HepG2 (cell line): ENCODE data around the gene FZD7. TPM values are rescaled to one million over a fixed set of nuclear protein-coding genes. Genes with fewer than 3 reads are reported as not detected.

Experiments
- ATAC-seq: fragments of 200-7000 bp; cut with Tn5 transposase; 3 replicates; pipeline ENCODE4 v1.9.1; 2020; ENCODE audit warnings: mild to moderate bottlenecking, moderate library complexity
- BruUV-seq: library from RNA; stranded (reverse); fragments of 400-500 nt; replicated peaks from 2 replicates; lab custom pipeline; 2021; lab: Mats Ljungman, UMichigan
- CTCF ChIA-PET: fragments of 300-600 bp; formaldehyde crosslinking; extraction: SDS; loops from one replicate; lab custom pipeline; 2021; ENCODE audit warnings: low total read pairs, inconsistent platforms, low intra/inter-chr PET ratio; lab: Yijun Ruan, JAX
- POLR2A ChIA-PET: fragments of 350-600 bp; sonication (Branson Sonifier 250); formaldehyde crosslinking; loops from one replicate; lab custom pipeline; 2020; ENCODE audit warnings: antibody characterized with exemption, inconsistent platforms; lab: Yijun Ruan, JAX
- DNase-seq: peaks from one replicate; pipeline ENCODE4 v3.0.0-alpha.2; 2015; ENCODE audit warnings: low spot score
- FAIRE-seq: peaks from 3 replicates; lab custom pipeline; 2011; peaks lifted over from hg19 to GRCh38; lab: Jason Lieb, UNC
- H2AFZ ChIP-seq: one replicate; pipeline ENCODE4 v1.6.1; 2011; ENCODE audit warnings: low read length, inconsistent platforms
- H3K27ac ChIP-seq: fragments of 300-600 bp; 3 replicates; pipeline ENCODE4 v1.8.0; 2011; ENCODE audit warnings: mixed run types, mild to moderate bottlenecking, mixed read lengths, low read length, inconsistent platforms; ENCODE audit not compliant: insufficient read depth; ENCODE audit errors: extremely low read length
- H3K27me3 ChIP-seq, 2 experiments: fragments of 200-600 bp in 1 of 2; 2 replicates in 1 of 2; 3 replicates in 1 of 2; pipeline versions ENCODE4 v1.6.0 to v1.8.0; 2011; ENCODE audit warnings: low read length in 2 of 2, mild to moderate bottlenecking in 2 of 2, moderate library complexity in 2 of 2, inconsistent platforms in 1 of 2; ENCODE audit not compliant: insufficient read depth in 2 of 2, control insufficient read depth in 1 of 2
- H3K36me3 ChIP-seq, 2 experiments: fragments of 200-600 bp in 1 of 2; replicated peaks in 1 of 2; 2 replicates in 1 of 2; 3 replicates in 1 of 2; pipeline versions ENCODE4 v1.5.1 to v1.8.0; 2011; ENCODE audit warnings: low read length in 2 of 2, inconsistent platforms in 1 of 2; ENCODE audit not compliant: insufficient read depth in 2 of 2, control insufficient read depth in 1 of 2
- H3K4me1 ChIP-seq: 2 replicates; pipeline ENCODE4 v1.5.1; 2012; ENCODE audit warnings: low read length, inconsistent platforms; ENCODE audit not compliant: insufficient read depth
- H3K4me2 ChIP-seq: 2 replicates; pipeline ENCODE4 v1.6.0; 2011; ENCODE audit warnings: low read depth, low read length, inconsistent platforms
- H3K4me3 ChIP-seq, 3 experiments: fragments of 200-600 bp in 1 of 3; sonication (generic), shearing (Covaris generic) in 1 of 3; replicated peaks in 1 of 3; 2 replicates each; pipeline ENCODE4 v1.5.1; 2011 to 2016; ENCODE audit warnings: low read length in 3 of 3, inconsistent platforms in 2 of 3, low read depth in 2 of 3, mild to moderate bottlenecking in 2 of 3, control low read depth in 1 of 3, mixed read lengths in 1 of 3; ENCODE audit not compliant: insufficient read depth in 1 of 3
- H3K79me2 ChIP-seq: one replicate; pipeline ENCODE4 v1.6.1; 2011; ENCODE audit warnings: low read length, inconsistent platforms; ENCODE audit not compliant: insufficient read depth
- H3K9ac ChIP-seq: 2 replicates; pipeline ENCODE4 v1.6.0; 2011; ENCODE audit warnings: mild to moderate bottlenecking, low read depth, low read length, inconsistent platforms; ENCODE audit not compliant: insufficient read depth
- H3K9me3 ChIP-seq: 2 replicates; pipeline ENCODE4 v1.5.1; 2012; ENCODE audit warnings: mild to moderate bottlenecking, low read length
- H4K20me1 ChIP-seq: 2 replicates; pipeline ENCODE4 v1.6.0; 2011; ENCODE audit warnings: inconsistent platforms, mild to moderate bottlenecking, low read length, moderate library complexity; ENCODE audit not compliant: insufficient read depth
- ATF1 ChIP-seq: IDR thresholded peaks from 2 replicates; pipeline ENCODE4 v1.6.1; 2016; ENCODE audit warnings: mild to moderate bottlenecking, control low read depth
- CBX2 ChIP-seq, 2 experiments: fragments of 200-600 bp in 1 of 2; sonication (generic); formaldehyde crosslinking in 1 of 2; IDR thresholded peaks; 2 replicates each; pipeline versions ENCODE4 v1.7.0 to v1.8.1; 2018 to 2022; ENCODE audit warnings: low read depth in 2 of 2, low read length in 1 of 2, mild to moderate bottlenecking in 1 of 2, missing genetic modification reagents in 1 of 2
- CHD2 ChIP-seq: IDR thresholded peaks from 2 replicates; pipeline ENCODE4 v1.6.1; 2011; ENCODE audit warnings: low read depth, low read length, improper control_type of control experiment
- DRAP1 ChIP-seq: IDR thresholded peaks from 2 replicates; pipeline ENCODE4 v1.6.1; 2016; ENCODE audit warnings: missing genetic modification reagents, missing compliant biosample characterization
- HIC2 ChIP-seq: sonication (generic); formaldehyde crosslinking; IDR thresholded peaks from 2 replicates; pipeline ENCODE4 v1.9.0; 2022; ENCODE audit warnings: low read depth, missing genetic modification reagents
- NFE2L2 ChIP-seq: fragments of 150-350 bp; IDR thresholded peaks from 2 replicates; pipeline ENCODE4 v1.6.1; 2014; ENCODE audit warnings: low read length
- NR2F6 ChIP-seq, 2 experiments: IDR thresholded peaks; 2 replicates each; pipeline ENCODE4 v1.6.1; 2016; ENCODE audit warnings: antibody characterized with exemption in 1 of 2, mild to moderate bottlenecking in 1 of 2
- SIX4 ChIP-seq: sonication (generic); formaldehyde crosslinking; IDR thresholded peaks from 2 replicates; pipeline ENCODE4 v1.4.0; 2020; ENCODE audit warnings: missing genetic modification reagents
- SMARCE1 ChIP-seq: fragments of 450-650 bp; IDR thresholded peaks from 2 replicates; pipeline ENCODE4 v1.6.1; 2017; ENCODE audit warnings: borderline replicate concordance
- SMC3 ChIP-seq: IDR thresholded peaks from 2 replicates; pipeline ENCODE4 v1.6.1; 2011; ENCODE audit warnings: low read length, improper control_type of control experiment
- SP2 ChIP-seq: sonication (generic); formaldehyde crosslinking; IDR thresholded peaks from 2 replicates; pipeline ENCODE4 v1.5.1; 2020; ENCODE audit warnings: mild to moderate bottlenecking, missing genetic modification reagents
- ZMYM4 ChIP-seq: sonication (generic); formaldehyde crosslinking; IDR thresholded peaks from 2 replicates; pipeline ENCODE4 v1.8.1; 2023; ENCODE audit warnings: mild to moderate bottlenecking, missing genetic modification reagents
- ZNF230 ChIP-seq: sonication (generic); formaldehyde crosslinking; IDR thresholded peaks from 2 replicates; pipeline ENCODE4 v1.4.0; 2020; ENCODE audit warnings: mild to moderate bottlenecking, missing genetic modification reagents
- ZNF563 ChIP-seq: sonication (generic); formaldehyde crosslinking; IDR thresholded peaks from 2 replicates; pipeline ENCODE4 v1.8.0; 2022; ENCODE audit warnings: mild to moderate bottlenecking, moderate library complexity, missing genetic modification reagents
- ZNF576 ChIP-seq: sonication (generic); formaldehyde crosslinking; IDR thresholded peaks from 2 replicates; pipeline ENCODE4 v1.4.0; 2020; ENCODE audit warnings: mild to moderate bottlenecking, missing genetic modification reagents
- WGBS: methylation state at CpG from one replicate; pipeline ENCODE4 v1.1.6; 2017; ENCODE audit warnings: low lambda C conversion rate; 5-methylcytosine and 5-hydroxymethylcytosine counted together
- in situ Hi-C: cut with HindIII; loops from 2 replicates; pipeline ENCODE4 v1.10.0; 2017; ENCODE audit warnings: low pct_unique_long_range_greater_than_20kb; ENCODE audit not compliant: extremely low pct_ligation_motif_present
- intact Hi-C: fragments of 100-400 bp; cut with micrococcal nuclease; formaldehyde crosslinking; loops from one replicate; pipeline ENCODE4 v1.10.0; 2022; ENCODE audit not compliant: unreplicated experiment
- polyA plus RNA-seq, 8 experiments: library from polyadenylated mRNA; depleted of rRNA in 3 of 8; stranded (reverse) in 7 of 8; unstranded in 1 of 8; fragments of >200 nt; fragmentation: Illumina TruSeq in 4 of 8; extraction: Trizol in 4 of 8; gene quantifications; 2 replicates each; pipeline versions ENCODE4 v1.2.1 to v1.2.3, GENCODE V29; 2011 to 2016; ENCODE audit warnings: low read depth in 4 of 8, missing spikeins in 1 of 8, mixed read lengths in 1 of 8; ENCODE audit not compliant: insufficient read depth in 1 of 8
- total RNA-seq, 5 experiments: library from RNA; depleted of rRNA; stranded (reverse); fragments of >200 nt; fragmentation: Illumina TruSeq; extraction: Trizol; gene quantifications; 2 replicates each; pipeline ENCODE4 v1.2.3, GENCODE V29; 2016; ENCODE audit warnings: low read depth in 1 of 5
- TF ChIP-seq, protein P1 (sequence below): IDR thresholded peaks from 2 replicates; pipeline ENCODE4 v1.6.1; 2016; ENCODE audit warnings: mild to moderate bottlenecking, missing biosample characterization, missing genetic modification reagents
- TF ChIP-seq, protein P2 (sequence below): sonication (generic); formaldehyde crosslinking; IDR thresholded peaks from 2 replicates; pipeline ENCODE4 v1.4.0; 2020; ENCODE audit warnings: missing genetic modification reagents

FZD7 gene
- total and polyA plus RNA-seq, 2 of the 13 experiments (the other 11 are each of a cell fraction or from before 2014, with no cell fraction given): 0.13 to 0.38 TPM

DNA sequence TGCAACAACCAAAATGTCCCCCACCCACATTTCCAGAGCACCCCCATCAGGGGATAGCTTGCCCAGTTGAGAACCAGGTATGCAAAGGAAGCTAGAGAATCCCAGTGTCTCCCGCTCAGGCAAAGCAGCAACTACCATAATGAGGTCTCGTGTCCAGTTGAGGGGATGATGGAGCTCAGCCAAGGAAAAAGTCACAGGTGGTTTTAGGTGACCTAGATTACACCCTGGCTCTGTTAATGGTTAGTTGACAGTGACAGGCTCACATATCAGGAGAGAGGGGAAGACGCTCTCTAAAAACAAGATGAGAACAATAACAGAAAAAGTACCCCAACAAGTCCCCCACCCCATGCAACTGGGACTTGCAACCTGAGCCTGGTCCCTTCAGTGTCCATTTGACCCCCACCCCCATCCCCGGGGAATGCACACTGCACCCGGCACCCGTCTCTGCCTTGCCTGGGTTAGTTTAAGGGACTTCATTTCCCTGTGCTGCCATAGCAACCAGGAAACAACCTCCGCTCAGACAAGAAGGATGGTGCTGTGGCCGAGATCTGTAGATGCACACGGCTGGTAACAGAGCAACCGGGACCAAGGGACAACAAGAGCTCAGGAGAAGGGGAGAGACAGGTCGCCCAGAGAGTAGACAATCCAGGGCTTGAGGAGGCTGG, 39.2 kb downstream of the FZD7 start, which contains the start of gene KIAA2012 (continued):
- no peak for TF ChIP-seq HIC2 (CRISPR knock-in tag)
- TF ChIP-seq, all 625 proteins: peak for 0

GRCh38 chr2:202074324-202074723, 40.7 kb downstream of the FZD7 start:
- Histone ChIP-seq H3K27me3 (peaks cover 0 to 7% of the 10 kb centered on the region in 2 experiments; a peak in 2 of 5 replicates), H3K9me3 (no peaks in the 10 kb centered on the region), H3K27ac (no peak overlapping the region), H3K9ac (no peak overlapping the region), H2AFZ (no peak overlapping the region), H3K36me3 (no peaks in the 10 kb centered on the region), H3K4me2 (no peak overlapping the region), H3K4me3 (no peak overlapping the region), H3K4me1 (0 out of 2 replicates have a peak, but pooled peaks cover 6% of the 10 kb centered on the region), H3K79me2 (no peaks in the 10 kb centered on the region), H4K20me1 (no peaks in the 10 kb centered on the region)
- in situ Hi-C loops: no loop called here
- intact Hi-C loops: no loop called here
- DNase-seq: no peak
- WGBS: 24% methylated on average over 2 of the region's 2 CpGs
- no peak for ATAC-seq
- TF ChIP-seq CBX2 (IDR thresholded peaks at IDR 0.05; ENCODE audit: low read depth, low read length): no peak
- no peak for TF ChIP-seq CBX2 (CRISPR knock-in tag; IDR thresholded peaks at IDR 0.05; ENCODE audit: low read depth)
- no peak for TF ChIP-seq SIX4 (CRISPR knock-in tag)
- TF ChIP-seq ZNF576 (CRISPR knock-in tag): no peak
- TF ChIP-seq ZNF230 (CRISPR knock-in tag): no peak
- TF ChIP-seq, protein P1, sequence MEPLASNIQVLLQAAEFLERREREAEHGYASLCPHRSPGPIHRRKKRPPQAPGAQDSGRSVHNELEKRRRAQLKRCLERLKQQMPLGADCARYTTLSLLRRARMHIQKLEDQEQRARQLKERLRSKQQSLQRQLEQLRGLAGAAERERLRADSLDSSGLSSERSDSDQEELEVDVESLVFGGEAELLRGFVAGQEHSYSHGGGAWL (CRISPR knock-in tag): no peak
- TF ChIP-seq NR2F6 (IDR thresholded peaks at IDR 0.05): no peak
- TF ChIP-seq NR2F6 (CRISPR knock-in tag; IDR thresholded peaks at IDR 0.05): no peak
- no peak for TF ChIP-seq ZMYM4 (CRISPR knock-in tag)
- TF ChIP-seq CHD2: no peak
- TF ChIP-seq ZNF563: no peak
- no peak for TF ChIP-seq NFE2L2
- no peak for TF ChIP-seq SMARCE1
- TF ChIP-seq SMC3: no peak
- TF ChIP-seq, protein P2, sequence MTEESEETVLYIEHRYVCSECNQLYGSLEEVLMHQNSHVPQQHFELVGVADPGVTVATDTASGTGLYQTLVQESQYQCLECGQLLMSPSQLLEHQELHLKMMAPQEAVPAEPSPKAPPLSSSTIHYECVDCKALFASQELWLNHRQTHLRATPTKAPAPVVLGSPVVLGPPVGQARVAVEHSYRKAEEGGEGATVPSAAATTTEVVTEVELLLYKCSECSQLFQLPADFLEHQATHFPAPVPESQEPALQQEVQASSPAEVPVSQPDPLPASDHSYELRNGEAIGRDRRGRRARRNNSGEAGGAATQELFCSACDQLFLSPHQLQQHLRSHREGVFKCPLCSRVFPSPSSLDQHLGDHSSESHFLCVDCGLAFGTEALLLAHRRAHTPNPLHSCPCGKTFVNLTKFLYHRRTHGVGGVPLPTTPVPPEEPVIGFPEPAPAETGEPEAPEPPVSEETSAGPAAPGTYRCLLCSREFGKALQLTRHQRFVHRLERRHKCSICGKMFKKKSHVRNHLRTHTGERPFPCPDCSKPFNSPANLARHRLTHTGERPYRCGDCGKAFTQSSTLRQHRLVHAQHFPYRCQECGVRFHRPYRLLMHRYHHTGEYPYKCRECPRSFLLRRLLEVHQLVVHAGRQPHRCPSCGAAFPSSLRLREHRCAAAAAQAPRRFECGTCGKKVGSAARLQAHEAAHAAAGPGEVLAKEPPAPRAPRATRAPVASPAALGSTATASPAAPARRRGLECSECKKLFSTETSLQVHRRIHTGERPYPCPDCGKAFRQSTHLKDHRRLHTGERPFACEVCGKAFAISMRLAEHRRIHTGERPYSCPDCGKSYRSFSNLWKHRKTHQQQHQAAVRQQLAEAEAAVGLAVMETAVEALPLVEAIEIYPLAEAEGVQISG (CRISPR knock-in tag): no peak
- TF ChIP-seq ATF1 (CRISPR knock-in tag): no peak
- TF ChIP-seq SP2: no peak
- TF ChIP-seq DRAP1 (CRISPR knock-in tag): no peak
- no TSS peak for BruUV-seq
- no peak for FAIRE-seq
- POLR2A ChIA-PET: no interaction called here
- CTCF ChIA-PET: no interaction called here
